Cerebellar cortex (tissue), 1 donor: ENCODE data around the gene OSMR.

Source experiments
- DNase-seq: peaks from one replicate; pipeline ENCODE4 v3.0.0-alpha.2; 2015; ENCODE audit warnings: low spot score

Gene OSMR

GRCh38 chr5:38871790-38872551 lies 26.2 kb downstream of the OSMR start:
- no peak for DNase-seq

- DNase-seq, result no peak
Observed at GRCh38 chr5:38872826-38873225, 27.0 kb downstream of the OSMR start.

GRCh38 chr5:38874948-38875456 lies 29.2 kb downstream of the OSMR start:
- DNase-seq, result no peak

- no peak for DNase-seq
Observed at GRCh38 chr5:38878391-38879077, 32.7 kb downstream of the OSMR start.

- DNase-seq, result no peak
Observed at GRCh38 chr5:38879078-38879460, 33.3 kb downstream of the OSMR start.

- DNase-seq, result no peak
Observed at GRCh38 chr5:38883842-38884241, 38.0 kb downstream of the OSMR start.

- no peak for DNase-seq
Observed at GRCh38 chr5:38885208-38885607, 39.4 kb downstream of the OSMR start.

GRCh38 chr5:38888041-38888440 lies 42.2 kb downstream of the OSMR start:
- DNase-seq, result no peak

- DNase-seq, result no peak
Observed at GRCh38 chr5:38889424-38889823, 43.6 kb downstream of the OSMR start.

- DNase-seq, result no peak
Observed at GRCh38 chr5:38891563-38891962, 45.8 kb downstream of the OSMR start.

- no peak for DNase-seq
Observed at GRCh38 chr5:38892363-38892762, 46.6 kb downstream of the OSMR start.

GRCh38 chr5:38896760-38897159 lies 50.9 kb downstream of the OSMR start:
- no peak for DNase-seq

GRCh38 chr5:38899936-38900335 lies 54.1 kb downstream of the OSMR start:
- no peak for DNase-seq

GRCh38 chr5:38905516-38905915 lies 59.7 kb downstream of the OSMR start:
- no peak for DNase-seq

GRCh38 chr5:38906503-38906902 lies 60.7 kb downstream of the OSMR start:
- DNase-seq, result no peak

GRCh38 chr5:38911933-38912332 lies 66.1 kb downstream of the OSMR start:
- no peak for DNase-seq

- DNase-seq, result no peak
Observed at GRCh38 chr5:38913714-38914113, 67.9 kb downstream of the OSMR start.

- DNase-seq, result no peak
Observed at GRCh38 chr5:38916802-38917201, 71.0 kb downstream of the OSMR start.

GRCh38 chr5:38921174-38921573 lies 75.4 kb downstream of the OSMR start:
- no peak for DNase-seq

- DNase-seq, result peak; percentile 29
Observed at GRCh38 chr5:38922199-38922598, 76.4 kb downstream of the OSMR start.

GRCh38 chr5:38923661-38924451 lies 78.0 kb downstream of the OSMR start:
- DNase-seq, result no peak

GRCh38 chr5:38925154-38925925 lies 79.5 kb downstream of the OSMR start:
- DNase-seq, result no peak
